GM21367 (cell line): ENCODE data around the gene DGKG.

Source experiments
- ATAC-seq: cut with Tn5 transposase; IDR thresholded peaks from one replicate; pipeline ENCODE4 v1.9.1; 2021; ENCODE audit not compliant: unreplicated experiment

DGKG gene

DNA sequence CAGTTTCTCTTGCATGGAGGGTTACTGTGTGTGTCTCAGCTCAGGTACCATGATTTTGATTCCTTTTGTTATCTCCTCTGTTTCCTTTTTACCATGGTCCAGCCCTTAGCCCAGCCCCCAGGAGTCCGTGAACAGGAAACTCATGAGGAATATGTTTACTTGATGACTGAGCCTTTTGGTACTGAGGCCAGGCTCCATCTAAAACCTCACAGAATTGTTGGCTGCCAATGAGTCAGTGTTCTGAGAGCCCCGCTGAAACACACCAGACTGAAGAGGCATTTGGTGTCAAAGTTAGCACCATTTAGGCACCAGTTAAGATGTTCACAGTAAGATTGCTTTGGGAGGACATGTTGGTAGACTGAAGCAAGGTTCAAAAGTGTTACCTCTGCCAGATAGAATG lies 80.9 kb downstream of the DGKG start:
- no peak for ATAC-seq

DNA sequence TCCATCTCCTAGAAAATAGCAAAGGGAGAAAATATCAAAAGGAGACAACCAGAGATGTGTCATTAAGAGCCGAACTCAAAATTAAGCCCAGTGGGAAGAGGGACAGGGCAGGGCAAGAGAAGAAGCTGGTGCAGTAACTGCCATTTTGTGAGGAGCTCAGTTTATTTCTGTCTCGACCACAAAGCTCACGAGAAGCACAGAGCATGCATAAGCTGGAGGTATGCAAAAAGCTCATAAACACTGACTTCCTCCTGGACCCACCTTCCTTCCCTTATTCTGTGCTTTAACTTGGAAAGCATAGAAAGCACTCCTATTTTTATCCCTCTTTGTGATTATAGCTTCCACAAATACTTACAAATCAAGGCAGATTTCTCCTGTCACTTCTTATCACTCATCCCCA lies 81.3 kb downstream of the DGKG start:
- ATAC-seq, result no peak

DNA sequence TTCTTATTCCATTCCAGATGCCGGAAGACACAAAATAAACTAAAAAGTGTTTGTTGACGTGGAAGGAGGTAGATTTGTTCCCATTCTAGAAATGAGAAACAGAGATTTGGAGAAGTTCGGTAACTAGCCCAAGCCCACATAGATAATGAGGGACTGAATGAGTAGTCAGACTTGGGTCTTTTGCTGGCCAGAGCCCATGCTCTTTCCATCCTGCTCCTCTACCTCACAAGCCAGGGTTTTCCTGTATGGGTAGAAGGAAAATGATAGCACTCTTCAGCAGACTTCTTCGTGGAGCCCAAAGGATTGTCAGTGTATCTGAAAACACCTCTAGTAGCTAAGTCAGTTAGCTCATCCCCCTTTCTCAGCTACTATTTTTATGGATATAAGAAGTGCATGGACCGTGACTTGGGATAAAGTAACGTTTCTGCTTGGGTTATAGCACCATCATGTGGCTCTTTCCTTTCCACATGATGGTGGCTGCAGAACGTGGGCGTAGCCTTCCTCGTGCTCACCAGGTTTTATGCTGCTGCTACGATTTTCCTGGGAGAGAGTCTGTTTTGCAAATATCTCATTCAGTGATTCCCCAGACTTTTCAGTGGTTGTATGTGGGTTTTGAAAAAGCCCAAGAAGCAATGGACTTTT lies 84.6 kb downstream of the DGKG start:
- no peak for ATAC-seq

DNA sequence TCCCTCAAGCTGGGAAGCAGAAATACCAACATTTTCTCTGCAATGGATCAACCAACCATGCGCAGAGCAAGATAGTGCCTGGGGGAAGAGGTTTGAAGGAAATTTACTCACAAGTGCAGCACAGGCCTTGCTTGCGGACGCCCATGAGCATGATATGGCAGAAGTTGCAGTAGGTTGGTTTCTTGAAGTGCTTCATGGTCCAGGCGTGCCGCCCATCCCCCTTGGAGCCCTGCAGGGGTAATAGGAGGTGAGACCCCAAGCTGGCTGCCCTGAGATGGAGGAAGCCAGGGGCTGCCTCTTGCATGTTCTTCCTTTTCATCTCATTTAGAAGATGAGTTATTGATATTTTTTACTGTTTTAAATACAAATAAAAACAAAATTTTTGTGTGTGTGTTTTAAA lies 86.6 kb downstream of the DGKG start:
- no peak for ATAC-seq

DNA sequence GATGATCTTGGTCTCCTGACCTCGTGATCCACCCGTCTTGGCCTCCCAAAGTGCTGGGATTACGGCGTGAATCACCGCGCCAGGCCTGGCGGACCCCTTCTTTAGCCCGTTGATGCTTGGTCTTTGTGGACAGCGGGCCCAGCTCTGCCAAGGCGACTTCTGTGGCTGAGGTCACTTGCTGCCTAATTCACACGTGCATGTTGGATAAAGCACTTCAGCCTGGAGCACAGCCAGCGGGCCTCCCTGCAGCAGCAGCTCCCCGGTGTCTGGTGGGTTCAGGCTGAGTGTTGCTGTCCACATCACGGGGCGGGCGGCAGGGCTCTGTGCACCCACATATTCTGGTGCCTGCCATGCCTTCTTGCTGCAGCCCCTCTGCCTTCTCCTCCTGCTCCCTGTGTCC lies 88.4 kb downstream of the DGKG start:
- ATAC-seq, result no peak

DNA sequence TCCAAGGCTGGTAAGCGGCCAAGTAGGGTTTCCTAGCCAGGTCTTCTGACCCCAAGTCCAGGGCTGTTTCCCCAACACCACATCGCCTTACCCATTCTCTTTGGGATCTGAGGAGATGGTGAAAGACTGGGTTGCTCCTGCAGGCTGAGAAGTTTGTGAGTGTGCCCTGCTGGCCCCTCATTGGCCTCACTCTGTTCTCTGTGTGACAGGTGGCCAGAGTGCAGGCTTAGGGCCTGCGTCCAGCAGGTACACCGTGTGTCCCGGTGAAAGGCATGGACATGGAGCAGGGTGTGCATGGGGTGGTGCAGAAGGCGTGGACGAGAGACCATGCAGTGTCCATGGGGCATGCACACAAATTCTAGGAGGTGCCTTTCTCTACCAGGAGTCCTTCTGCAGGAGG lies 91.3 kb downstream of the DGKG start:
- no peak for ATAC-seq

DNA sequence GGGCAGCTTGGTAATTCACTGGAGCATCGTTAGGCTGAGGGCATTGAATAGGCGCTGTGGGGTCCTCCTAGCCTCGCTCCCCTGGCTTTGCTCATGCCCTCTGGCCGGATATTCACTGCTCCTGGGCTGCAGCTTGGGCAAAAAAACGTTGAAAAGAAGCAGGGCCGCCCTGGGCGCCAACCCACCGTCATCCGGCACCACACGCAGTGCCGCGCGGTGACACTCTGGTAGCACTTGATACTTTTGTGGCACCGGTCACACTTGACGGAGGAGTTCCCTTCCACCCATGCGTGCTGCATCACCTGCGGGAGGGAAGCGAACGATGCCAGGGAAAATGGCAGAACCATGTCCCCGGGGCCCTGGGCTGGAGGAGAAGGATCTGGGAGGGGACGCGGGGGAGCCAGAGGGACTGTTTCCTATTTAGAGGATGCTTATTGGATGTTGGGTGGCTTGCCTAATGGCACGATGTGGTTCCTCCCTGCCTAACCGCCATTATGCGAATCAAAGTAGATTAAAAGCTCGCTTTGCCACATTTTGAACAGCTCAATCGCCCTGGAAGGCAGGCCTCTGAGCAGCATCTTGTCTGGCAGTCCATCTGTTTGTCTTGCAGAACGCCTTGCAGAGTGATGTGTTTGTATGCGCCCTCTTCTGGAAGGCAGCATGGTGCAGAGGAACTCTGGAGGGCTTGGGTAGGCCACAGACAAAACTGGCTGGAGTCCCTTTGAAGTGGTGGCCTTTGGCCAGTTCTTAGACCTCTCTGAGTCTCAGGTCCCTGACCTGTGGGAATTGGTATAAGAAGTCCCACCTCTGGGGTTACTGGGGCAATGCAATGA lies 93.2 kb downstream of the DGKG start:
- ATAC-seq, result no peak

DNA sequence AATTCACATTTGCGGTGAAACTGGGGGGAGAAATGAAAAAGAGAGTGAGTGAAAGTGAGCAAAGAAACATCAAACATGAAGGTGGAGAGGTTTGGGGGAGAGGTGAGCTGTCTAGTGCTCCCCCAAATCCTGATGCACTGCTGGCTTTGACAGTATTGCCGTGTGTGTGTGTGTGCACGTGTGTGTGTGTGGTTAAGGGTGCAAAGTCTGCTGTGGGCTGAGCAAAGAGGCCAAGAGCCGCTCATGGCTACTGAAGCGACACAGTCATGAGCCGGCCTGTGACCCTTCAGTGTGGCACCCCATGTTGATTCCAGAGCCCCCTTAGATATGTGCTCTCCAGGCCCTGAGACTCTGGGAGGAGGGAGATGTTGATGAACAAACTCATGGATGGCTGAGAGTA lies 94.3 kb downstream of the DGKG start:
- ATAC-seq, result no peak

DNA sequence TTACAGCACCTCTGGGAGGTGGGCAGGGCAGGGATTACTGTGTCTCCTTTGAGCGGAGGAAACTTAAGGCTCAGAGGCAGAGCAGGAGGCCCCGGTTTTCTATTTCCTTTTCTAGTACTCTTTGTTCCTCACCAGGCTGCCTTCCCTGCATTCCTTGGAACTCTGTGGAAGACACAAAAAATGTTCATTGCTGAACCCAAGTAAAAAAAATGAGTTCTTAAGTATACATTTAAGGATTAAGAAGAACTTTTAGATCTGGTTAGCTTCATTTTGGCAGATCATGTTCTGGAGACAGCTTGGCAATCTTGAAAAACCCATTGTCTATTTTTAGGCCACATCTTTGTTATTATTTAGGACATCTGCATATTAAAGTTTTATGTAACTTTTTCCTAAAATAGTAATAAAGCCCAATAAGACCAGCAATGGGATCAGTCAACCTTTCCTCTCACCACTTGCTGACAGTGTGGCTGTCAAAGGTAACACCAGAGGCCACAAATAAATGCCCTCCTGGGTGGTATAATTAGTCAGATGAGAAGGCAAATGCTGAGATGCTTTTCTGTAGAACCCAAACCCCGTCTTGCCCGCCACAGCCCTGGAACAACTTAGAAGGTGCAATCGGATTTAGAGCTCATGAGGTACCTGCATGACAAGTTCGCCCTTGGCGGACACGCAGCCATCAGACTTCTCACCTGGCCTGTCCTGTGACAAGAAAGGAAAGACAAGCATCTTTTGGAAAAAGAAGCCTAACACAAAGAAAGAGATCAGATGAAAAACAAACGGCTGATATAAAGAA lies 97.2 kb downstream of the DGKG start:
- ATAC-seq, result no peak

DNA sequence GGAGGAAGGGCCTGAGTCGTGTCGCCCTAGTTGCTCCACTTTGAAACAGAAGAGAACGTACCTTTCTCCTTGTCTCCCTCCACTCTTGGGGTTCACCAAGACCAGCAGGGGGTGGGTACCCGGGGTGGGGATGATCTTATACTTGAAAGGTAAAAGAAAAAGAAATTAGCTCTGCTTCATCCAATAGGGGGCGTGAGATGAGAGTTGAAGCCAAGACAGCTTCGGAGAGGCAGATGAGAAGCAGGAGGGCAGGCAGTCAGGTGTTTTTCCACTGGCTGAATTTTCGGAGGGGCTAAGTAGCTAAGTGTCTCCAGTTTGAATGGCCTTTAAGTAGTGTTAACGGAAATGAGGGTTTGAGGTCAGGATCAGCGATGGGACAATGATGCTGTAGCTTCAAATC lies 100.4 kb downstream of the DGKG start:
- no peak for ATAC-seq

DNA sequence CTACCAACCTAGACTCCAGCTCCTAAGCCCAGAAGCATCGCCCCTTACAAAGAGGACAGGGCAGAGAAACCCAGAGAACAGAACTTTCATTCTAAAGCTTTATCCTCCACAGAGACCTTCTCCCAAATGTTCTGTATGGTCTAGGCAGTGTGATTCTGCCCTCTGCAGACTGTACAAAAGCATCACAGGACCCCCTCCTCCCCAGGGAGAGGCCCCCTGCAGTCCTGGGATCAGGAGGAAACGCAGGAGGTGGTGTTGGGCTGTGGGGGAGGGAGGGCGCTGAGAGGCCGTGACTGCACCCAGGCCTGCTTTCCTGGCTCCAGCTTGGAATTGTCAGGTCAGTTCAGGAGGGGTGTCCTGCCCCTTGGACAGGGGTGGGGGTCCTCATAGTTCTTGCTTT lies 101.3 kb downstream of the DGKG start:
- ATAC-seq, result no peak

DNA sequence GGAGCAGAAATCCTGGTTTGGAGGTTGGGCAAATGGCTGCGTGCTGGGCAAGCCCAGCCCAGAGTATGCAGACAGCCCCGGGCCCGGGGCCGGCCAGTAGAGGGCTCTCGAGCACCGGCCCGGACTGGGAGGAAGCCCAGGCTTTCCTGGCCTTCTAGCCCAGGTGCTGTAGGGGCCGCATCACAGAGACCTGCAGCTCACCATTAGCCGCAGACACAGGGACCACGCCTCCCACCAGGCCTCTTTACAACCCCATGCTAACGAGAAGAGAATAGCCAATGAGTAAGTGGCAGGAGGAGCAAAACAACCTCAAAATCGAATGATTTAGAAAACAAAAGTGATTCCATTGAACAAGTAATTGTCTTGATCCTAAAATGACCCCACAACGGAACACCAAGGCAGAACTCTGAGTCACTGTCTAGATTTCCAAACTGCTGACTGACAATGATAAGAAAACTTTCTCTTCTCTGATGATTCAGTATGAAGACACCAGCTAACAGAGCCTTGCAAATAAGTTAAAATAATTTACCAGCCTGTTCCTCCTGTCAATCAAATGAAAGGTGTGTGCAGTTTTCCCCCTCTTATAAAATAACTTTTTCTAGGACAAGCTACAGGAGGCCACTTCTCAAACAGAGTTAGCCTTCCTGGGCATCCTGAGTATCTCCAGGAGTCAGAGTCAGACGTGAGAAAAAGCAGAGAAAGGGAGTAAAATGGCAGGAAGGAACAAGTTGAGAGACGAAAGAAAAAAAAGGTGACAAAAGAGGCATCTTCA lies 102.2 kb downstream of the DGKG start:
- ATAC-seq, result peak; percentile 64

DNA sequence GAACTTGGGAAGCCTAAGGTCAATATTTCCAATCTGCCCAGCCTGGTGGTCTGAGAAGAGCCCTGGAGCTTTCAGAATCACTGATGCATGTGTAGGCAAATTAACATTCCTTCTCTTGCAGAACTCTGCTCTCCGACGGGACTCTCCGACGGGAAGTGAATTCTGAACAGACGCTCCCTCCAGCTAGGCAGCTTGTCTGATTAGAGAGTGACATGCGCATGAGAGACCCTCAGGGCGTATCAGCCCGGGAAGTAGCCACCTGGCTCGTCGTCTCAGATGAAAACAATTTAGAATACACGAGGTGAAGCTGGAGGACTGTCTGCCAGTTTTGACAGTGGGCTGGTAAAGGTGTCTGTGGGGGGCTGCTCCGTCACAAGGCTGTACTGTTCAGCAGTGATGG lies 103.1 kb downstream of the DGKG start:
- no peak for ATAC-seq

DNA sequence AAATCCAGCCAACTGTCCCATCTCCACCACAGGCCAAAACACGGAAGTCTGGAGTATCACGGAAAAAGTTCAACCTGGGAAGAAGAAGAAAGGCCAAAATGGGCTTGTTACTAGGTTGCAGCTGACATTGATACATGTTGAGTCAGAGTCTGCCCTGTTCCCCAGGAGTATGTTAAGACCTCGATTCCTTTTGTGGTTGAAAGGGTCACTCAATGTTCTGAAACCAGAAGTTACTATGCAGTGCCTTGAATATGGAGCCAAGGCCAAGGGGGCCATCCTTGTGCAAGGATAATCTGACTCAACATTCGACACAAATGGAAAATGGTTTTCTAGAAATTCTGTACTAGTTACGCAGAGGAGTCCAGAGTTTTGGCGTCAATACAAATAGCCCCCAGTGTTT lies 104.2 kb downstream of the DGKG start:
- ATAC-seq, result no peak

DNA sequence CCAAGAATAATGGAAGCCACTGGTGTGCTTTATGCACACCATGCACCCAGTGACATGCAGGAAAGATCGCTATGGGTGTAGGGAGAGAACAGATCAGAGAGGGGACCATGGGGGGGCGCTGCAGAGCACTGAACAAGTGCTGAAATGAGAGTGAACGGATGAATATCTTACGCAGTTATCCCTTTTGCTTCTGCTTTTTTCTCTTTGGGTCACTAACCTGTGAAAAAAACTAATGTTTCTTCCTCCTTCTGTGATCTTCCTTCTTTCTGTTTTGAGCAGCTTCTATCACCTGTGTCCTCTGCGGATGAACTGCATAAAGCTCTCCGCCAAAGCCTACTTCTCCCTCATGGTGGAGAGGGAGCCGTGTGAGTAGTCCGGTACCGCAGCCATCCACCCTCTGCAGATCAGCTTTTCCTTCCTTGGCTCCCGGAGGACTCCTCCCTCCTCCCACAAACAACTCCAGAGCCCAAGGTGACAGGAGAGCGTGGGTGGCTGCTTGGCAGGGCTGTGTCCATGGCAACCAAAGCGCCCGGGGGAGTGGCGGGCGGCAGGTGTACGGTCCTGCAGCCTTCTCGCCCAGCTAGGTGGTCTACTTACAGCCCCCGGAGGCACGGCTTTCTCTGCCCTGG lies 106.2 kb downstream of the DGKG start:
- no peak for ATAC-seq

DNA sequence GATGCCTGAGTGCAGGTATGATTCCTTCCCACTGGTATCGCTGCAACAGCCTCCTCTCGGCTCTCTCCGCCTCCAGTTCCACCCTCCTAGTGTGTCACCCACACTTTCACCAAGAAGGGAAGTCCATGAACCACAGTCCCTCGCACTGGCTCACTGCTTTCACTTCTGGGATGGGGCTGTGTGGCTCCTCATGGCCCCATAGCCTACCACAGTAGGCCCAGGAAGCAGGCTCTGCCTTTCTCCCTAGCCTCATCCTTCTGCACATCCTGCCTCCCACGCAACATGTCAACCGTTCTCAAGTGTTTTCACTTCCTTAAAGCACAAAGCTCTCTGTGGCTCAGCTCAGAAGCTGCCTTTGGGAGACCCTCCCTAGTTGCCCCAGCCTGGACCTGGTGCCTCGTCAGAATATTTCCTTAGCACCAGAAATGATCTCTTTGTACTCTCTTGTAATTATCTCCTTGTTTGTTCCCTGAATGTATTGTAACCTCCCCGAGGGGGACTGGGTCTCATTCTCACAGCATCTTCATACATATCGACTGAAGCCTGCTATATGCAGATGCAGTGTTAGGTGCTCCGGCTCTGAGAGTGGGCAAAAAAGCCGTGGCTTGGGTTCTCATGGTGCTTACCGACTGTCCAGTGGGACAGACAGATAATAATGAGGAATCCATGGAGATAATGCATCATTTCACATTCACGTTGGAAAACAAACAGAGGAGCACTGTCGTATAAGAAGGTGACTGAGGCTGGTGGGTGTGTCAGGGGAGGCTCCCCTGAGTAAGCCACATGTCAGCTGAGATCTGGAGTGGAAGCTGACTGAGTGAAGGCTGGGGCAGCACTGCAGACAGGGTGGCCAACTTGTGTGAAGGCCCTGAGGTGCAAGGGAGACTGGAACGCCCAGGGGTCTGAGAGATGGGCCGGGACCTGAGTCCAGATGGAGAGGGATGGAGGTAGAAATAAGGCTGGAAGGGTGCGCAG lies 107.1 kb downstream of the DGKG start:
- ATAC-seq, result peak; percentile 51

DNA sequence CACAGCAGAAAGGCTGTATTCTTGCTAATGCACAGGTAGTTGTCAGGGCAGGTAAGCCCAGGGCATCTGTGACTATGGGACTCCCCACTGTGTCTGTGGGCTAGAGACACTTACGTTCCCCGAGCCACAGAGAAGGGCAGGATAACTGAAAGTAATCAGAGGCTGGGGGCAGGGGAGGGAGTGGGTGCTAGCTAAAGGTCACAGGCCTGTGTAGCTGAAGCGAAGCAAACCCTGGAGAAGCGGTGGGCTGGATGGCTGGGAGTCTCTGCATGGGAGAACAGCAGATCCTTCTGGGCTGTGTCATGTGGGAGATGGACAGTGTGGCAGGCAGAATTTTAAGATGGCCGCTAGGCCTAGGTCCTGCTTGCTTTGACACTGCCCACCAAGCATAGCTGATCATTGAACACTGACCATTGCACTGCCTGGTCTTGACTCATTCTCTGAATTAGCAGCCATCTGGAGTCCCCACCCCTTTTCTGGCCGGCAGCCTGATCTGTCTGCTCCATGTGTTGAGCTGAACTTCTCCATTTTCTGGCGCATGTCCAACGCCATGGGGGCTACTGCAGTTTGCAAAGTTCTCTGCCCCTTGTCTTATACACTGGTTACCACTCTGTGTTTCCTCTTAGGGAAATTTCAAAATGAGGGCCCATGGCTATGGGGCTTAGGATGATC lies 110.0 kb downstream of the DGKG start:
- ATAC-seq, result no peak

DNA sequence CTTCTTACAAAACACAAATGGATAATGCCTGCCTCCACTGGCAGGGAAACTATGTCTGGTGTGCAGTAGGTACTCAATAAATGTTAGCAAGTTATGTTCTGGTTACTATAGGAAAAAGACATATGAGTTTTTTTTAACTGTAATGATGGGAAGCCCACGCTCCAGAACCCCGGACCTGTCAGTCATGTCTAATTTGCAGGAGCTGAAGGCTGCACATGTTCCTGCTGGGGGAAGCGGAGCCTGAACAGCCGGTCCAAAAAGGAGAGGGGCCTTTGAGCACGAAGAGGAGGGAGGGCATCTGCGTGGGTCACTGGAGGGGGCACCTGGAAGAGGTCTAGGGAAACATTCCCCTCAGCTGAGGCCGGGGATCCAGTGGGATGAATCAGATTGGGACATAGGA lies 113.2 kb downstream of the DGKG start:
- no peak for ATAC-seq
